Adrenal gland (tissue), 12 donors: Measurements from ENCODE around the gene ATP13A4. TPM values are rescaled to one million over a fixed set of nuclear protein-coding genes. Genes with fewer than 3 reads are reported as not detected.
"Not testable (repeated sequence)": the region's sequence is repeated elsewhere in the genome, so short reads cannot be mapped to it uniquely, and the experiment has no call there.

Experiments
- DNase-seq, 7 donors: peaks; one replicate each; pipeline ENCODE4 v3.0.0-alpha.2; 2019 to 2020
- H3K27ac ChIP-seq, 5 donors: fragments of 200-600 bp; sonication (generic) in 4 of 5; 1 replicate in 3 of 5; 2 replicates in 2 of 5; pipeline versions ENCODE4 v1.5.1 to v1.8.0; 2016 to 2020; ENCODE audit warnings: mild to moderate bottlenecking in 1 of 5
- H3K27me3 ChIP-seq: fragments of 200-600 bp; 2 replicates; pipeline ENCODE4 v1.8.0; 2021
- H3K36me3 ChIP-seq, 2 donors: fragments of 200-600 bp; replicated peaks in 1 of 2; 1 replicate in 1 of 2; 2 replicates in 1 of 2; pipeline versions ENCODE4 v1.5.1 to v1.8.0; 2018 to 2022
- H3K4me1 ChIP-seq, 2 donors: fragments of 200-600 bp; replicated peaks in 1 of 2; 1 replicate in 1 of 2; 2 replicates in 1 of 2; pipeline versions ENCODE4 v1.5.1 to v1.8.0; 2018 to 2021
- H3K4me3 ChIP-seq, 4 donors: fragments of 200-600 bp; sonication (generic) in 3 of 4; one replicate each; pipeline ENCODE4 v1.5.1; 2016 to 2018
- H3K9me3 ChIP-seq, 3 donors: fragments of 200-600 bp; sonication (generic) in 1 of 3; replicated peaks in 1 of 3; 1 replicate in 2 of 3; 2 replicates in 1 of 3; pipeline versions ENCODE4 v1.5.1 to v1.8.0; 2016 to 2021
- CTCF ChIP-seq, 6 experiments: fragments of 450-650 bp in 4 of 6; fragments of 200-600 bp in 2 of 6; sonication (generic) in 1 of 6; IDR thresholded peaks; 1 replicate in 5 of 6; 2 replicates in 1 of 6; pipeline versions ENCODE4 v1.5.1 to v1.8.0; 2016 to 2021; ENCODE audit warnings: antibody characterized with exemption in 6 of 6, mild to moderate bottlenecking in 2 of 6, moderate library complexity in 1 of 6
- POLR2A ChIP-seq, 2 donors: fragments of 450-650 bp; IDR thresholded peaks; one replicate each; pipeline ENCODE4 v1.6.1; 2017; ENCODE audit warnings: antibody characterized with exemption in 2 of 2, mild to moderate bottlenecking in 2 of 2, moderate library complexity in 1 of 2
- WGBS, 4 donors: extraction: QIAGEN DNeasy Blood & Tissue Kit in 2 of 4; methylation state at CpG; one replicate each; pipeline versions ENCODE4 v1.1.5 to v1.1.7; 2013 to 2017; 5-methylcytosine and 5-hydroxymethylcytosine counted together
- intact Hi-C, 2 donors: fragments of 100-400 bp; cut with DNase I; formaldehyde crosslinking; loops; one replicate each; pipeline versions ENCODE4 v1.14.1 to v1.15.0; 2022 to 2023
- polyA plus RNA-seq, 3 donors: library from polyadenylated mRNA; stranded (reverse); fragments of 200-250 nt in 2 of 3; fragments of 350-450 nt in 1 of 3; fragmentation: Illumina TruSeq in 1 of 3; extraction: RNeasy Lipid Tissue Mini Kit (QIAGEN cat#74804) in 1 of 3; gene quantifications; one replicate each; pipeline ENCODE4 v1.2.3, GENCODE V29; 2013 to 2014
- total RNA-seq, 9 donors: library from RNA; depleted of rRNA in 4 of 9; stranded (reverse); fragments of >200 nt in 4 of 9; fragments of 120-200 nt in 1 of 9; fragmentation: NEBNext Ultra II Directional in 1 of 9; extraction: Animal tissue kit (Norgen Biotek cat#: 25700) in 1 of 9; gene quantifications; one replicate each; pipeline versions ENCODE4 v1.1.0 to v1.2.4, GENCODE V29; 2013 to 2023
- donor health status: healthy with polysubstance abuse.
- donor health status: Bipolar disorder and iron deficiency.
- donor health status: DM: yes; HTN: yes; CAD: no.
- donor health status: DM: no; HTN: no; CAD: no.
- donor health status: DM: no; HTN: no; CAD: no.
- donor health status: DM: yes; HTN: yes; CAD: no.

The ATP13A4 gene
- total and polyA plus RNA-seq, 12 donors: 0.14 to 2.9 (median 0.57) TPM; not detected in 1

- H3K9me3 ChIP-seq: no peaks in the 10 kb centered on the region
- DNase-seq: no peak
- no peak overlapping the region for H3K27ac ChIP-seq
- TF ChIP-seq CTCF (IDR thresholded peaks at IDR 0.05): no peak
- no peak for TF ChIP-seq POLR2A (IDR thresholded peaks at IDR 0.05)
- no peak overlapping the region for H3K4me3 ChIP-seq
- H3K4me1 ChIP-seq: no peaks in the 10 kb centered on the region
- intact Hi-C loops: no loop called here
- no peaks in the 10 kb centered on the region for H3K36me3 ChIP-seq
- no peaks in the 10 kb centered on the region for H3K27me3 ChIP-seq
- WGBS, 4 donors: 71 to 87% (median 80%) methylated on average over 7 of the region's 7 CpGs
These were observed 24.2 kb downstream of the ATP13A4 start for GRCh38 chr3:193530231-193531165.

DNA sequence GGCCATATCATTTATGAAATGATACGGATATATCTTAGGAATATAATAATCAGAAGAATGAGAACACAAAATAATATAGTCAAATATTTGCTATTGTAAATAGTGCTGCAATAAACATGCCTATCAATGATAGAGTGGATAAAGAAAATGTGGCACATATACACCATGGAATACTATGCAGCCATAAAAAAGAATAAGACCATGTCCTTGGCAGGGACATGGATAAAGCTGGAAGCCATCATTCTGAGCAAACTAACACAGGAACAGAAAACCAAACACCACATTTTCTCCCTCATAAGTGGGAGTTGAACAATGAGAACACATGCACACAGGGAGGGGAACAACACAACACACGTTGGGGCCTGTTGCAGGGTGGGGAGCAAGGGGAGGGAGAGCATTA is 28.6 kb downstream of the ATP13A4 start:
- H3K27me3 ChIP-seq, intact Hi-C loops, H3K9me3 ChIP-seq, H3K4me1 ChIP-seq, H3K36me3 ChIP-seq, H3K4me3 ChIP-seq, DNase-seq, H3K27ac ChIP-seq: not testable (repeated sequence)
- WGBS, 4 donors: 72 to 87% (median 82%) methylated on average over 2 of the region's 2 CpGs

GRCh38 chr3:193522473-193522872 is 32.2 kb downstream of the ATP13A4 start:
- H3K9me3 ChIP-seq: no peaks in the 10 kb centered on the region
- H3K36me3 ChIP-seq: no peaks in the 10 kb centered on the region
- H3K4me3 ChIP-seq: no peak overlapping the region
- DNase-seq: no peak
- no peaks in the 10 kb centered on the region for H3K4me1 ChIP-seq
- TF ChIP-seq POLR2A (IDR thresholded peaks at IDR 0.05) (no peak), CTCF (IDR thresholded peaks at IDR 0.05) (no peak)
- no peaks in the 10 kb centered on the region for H3K27me3 ChIP-seq
- H3K27ac ChIP-seq: no peak overlapping the region
- intact Hi-C loops: no loop called here
- 62 to 67% (median 66%) methylated on average over 4 of the region's 4 CpGs for WGBS, 4 donors

- no peak overlapping the region for H3K27ac ChIP-seq
- DNase-seq: no peak
These were observed 34.0 kb downstream of the ATP13A4 start for GRCh38 chr3:193520738-193521137.

More at GRCh38 chr3:193520738-193521137, 34.0 kb downstream of the ATP13A4 start:
- 67 to 92% (median 87%) methylated on average over 3 of the region's 3 CpGs for WGBS, 4 donors
- TF ChIP-seq CTCF (IDR thresholded peaks at IDR 0.05) (no peak), POLR2A (IDR thresholded peaks at IDR 0.05) (no peak)
- Histone ChIP-seq H3K36me3 (no peaks in the 10 kb centered on the region), H3K4me1 (no peaks in the 10 kb centered on the region), H3K27me3 (no peaks in the 10 kb centered on the region), H3K4me3 (no peak overlapping the region), H3K9me3 (no peaks in the 10 kb centered on the region)
- intact Hi-C loops: no loop called here
